RWPE1 (cell line): ENCODE measurements around the gene ZNF469.

Experiments used
- CTCF ChIA-PET: fragments of 350-600 bp; sonication (Branson Sonifier 250); formaldehyde crosslinking; extraction: SDS; loops from one replicate; lab custom pipeline; 2021; lab: Yijun Ruan, JAX
- POLR2A ChIA-PET: fragments of 400-600 bp; formaldehyde crosslinking; extraction: SDS; loops from one replicate; lab custom pipeline; 2020; ENCODE audit warnings: antibody characterized with exemption; ENCODE audit not compliant: low non-redundant PET; lab: Yijun Ruan, JAX
- DNase-seq: peaks from one replicate; pipeline ENCODE4 v3.0.0; 2012; ENCODE audit warnings: low spot score
- H3K27ac ChIP-seq: fragments of 450-650 bp; 2 replicates; pipeline ENCODE4 v1.5.1; 2017
- TF ChIP-seq, protein P1 (sequence below): fragments of 450-650 bp; conservative IDR thresholded peaks from 2 replicates; pipeline ENCODE4 v1.5.1; 2017; ENCODE audit warnings: low read depth, mild to moderate bottlenecking

Gene ZNF469

DNA sequence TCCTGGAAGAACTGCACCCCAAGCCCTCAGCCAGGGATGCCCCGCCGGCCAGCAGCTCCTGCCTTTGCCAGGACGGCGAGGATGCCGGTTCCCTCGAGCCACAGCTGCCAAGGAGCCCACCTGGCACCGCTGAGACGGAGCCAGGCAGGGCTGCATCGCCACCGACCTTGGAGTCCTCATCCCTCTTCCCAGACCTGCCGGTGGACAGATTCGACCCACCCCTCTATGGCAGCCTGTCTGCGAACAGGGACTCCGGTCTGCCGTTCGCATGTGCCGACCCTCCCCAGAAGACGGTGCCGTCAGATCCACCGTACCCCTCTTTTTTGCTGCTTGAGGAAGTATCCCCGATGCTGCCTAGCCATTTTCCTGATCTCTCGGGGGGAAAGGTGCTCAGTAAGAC is 48.9 kb downstream of the ZNF469 start:
- CTCF ChIA-PET = interaction anchor here (1.0 kb wide), 1 partner anchor 48 kb away, joined by 3 read pairs; the partner anchor contains the start of gene ZNF469
- H3K27ac ChIP-seq = no peak overlapping the region
- POLR2A ChIA-PET = no interaction called here
- TF ChIP-seq, protein P1, sequence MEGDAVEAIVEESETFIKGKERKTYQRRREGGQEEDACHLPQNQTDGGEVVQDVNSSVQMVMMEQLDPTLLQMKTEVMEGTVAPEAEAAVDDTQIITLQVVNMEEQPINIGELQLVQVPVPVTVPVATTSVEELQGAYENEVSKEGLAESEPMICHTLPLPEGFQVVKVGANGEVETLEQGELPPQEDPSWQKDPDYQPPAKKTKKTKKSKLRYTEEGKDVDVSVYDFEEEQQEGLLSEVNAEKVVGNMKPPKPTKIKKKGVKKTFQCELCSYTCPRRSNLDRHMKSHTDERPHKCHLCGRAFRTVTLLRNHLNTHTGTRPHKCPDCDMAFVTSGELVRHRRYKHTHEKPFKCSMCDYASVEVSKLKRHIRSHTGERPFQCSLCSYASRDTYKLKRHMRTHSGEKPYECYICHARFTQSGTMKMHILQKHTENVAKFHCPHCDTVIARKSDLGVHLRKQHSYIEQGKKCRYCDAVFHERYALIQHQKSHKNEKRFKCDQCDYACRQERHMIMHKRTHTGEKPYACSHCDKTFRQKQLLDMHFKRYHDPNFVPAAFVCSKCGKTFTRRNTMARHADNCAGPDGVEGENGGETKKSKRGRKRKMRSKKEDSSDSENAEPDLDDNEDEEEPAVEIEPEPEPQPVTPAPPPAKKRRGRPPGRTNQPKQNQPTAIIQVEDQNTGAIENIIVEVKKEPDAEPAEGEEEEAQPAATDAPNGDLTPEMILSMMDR = no peak
- no peak for DNase-seq

DNA sequence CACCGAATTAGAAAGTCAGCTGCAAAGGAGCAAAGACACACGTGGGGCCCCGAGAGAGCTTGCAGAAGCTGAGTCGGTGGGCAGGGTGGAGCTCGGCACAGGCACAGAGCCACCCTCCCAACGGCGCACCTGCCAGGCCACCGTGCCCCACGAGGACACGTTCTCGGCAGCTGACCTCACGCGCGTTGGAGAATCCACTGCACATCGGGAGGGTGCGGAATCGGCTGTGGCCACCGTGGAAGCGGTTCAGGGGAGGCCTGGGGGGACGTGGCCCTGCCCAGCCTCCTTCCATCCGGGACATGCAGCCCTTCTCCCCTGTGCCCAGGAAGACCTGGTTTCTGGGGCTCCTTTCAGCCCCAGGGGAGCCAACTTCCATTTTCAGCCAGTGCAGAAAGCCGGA is 49.4 kb downstream of the ZNF469 start:
- TF ChIP-seq, protein P1 = no peak
- POLR2A ChIA-PET = no interaction called here
- CTCF ChIA-PET = no interaction called here
- DNase-seq = no peak
- H3K27ac ChIP-seq = no peak overlapping the region
